Measurements from ENCODE around the gene CHTF18.
"Not testable (repeated sequence)": the region's sequence is repeated elsewhere in the genome, so short reads cannot be mapped to it uniquely, and the experiment has no call there.

CHTF18 gene

GRCh38 chr16:740764-741505, 47.5 kb upstream of the CHTF18 start, which contains the start of gene CIAO3:
TSS of gene CIAO3 (minus strand) at chr16:740997. CDS start at chr16:740985, 12 bp downstream.
- Histone ChIP-seq H3K9ac (ENCODE audit: low read length) (peak within 1 kb of the TSS; percentile 95), H3K9me2 (replicated peaks; ENCODE audit: insufficient read depth, low read length) (no peaks in the 10 kb centered on the region), H3K9me3 (ENCODE audit: insufficient read depth, low read length) (no peaks in the 10 kb centered on the region), H3F3A (ENCODE audit: insufficient read depth) (peaks cover 13% of the 10 kb centered on the region), H3K27ac (ENCODE audit: low read depth, low read length) (peak within 1 kb of the TSS; percentile 61), H4K20me1 (ENCODE audit: low read depth, low read length) (no peaks in the 10 kb centered on the region), H3K36me3 (ENCODE audit: low read length) (no peaks in the 10 kb centered on the region), H2AFZ (ENCODE audit: low read depth, low read length, severe bottlenecking) (peak within 1 kb of the TSS; percentile 98), H3K4me3 (ENCODE audit: insufficient read depth, low read length, poor library complexity, severe bottlenecking) (peak within 1 kb of the TSS; percentile 98), H3K79me2 (ENCODE audit: insufficient read depth, low read length) (peaks cover 9% of the 10 kb centered on the region; the same call in 1 of the 2 replicates), H3K4me2 (ENCODE audit: low read depth, low read length, poor library complexity, severe bottlenecking) (peak within 1 kb of the TSS; percentile 96), H3K27me3 (ENCODE audit: low read length) (no peaks in the 10 kb centered on the region)
- TF ChIP-seq EZH2phosphoT487 (conservative IDR thresholded peaks at IDR 0.05; ENCODE audit: low read length), result no peak
- peak; percentile 81 for TF ChIP-seq CTCF (IDR thresholded peaks at IDR 0.05; ENCODE audit: insufficient read depth, low read length, poor library complexity, severe bottlenecking)

- no peaks in the 10 kb centered on the region for H3K9me3 ChIP-seq (ENCODE audit: insufficient read depth, low read length)
- no peak for TF ChIP-seq CTCF (IDR thresholded peaks at IDR 0.05; ENCODE audit: insufficient read depth, low read length, poor library complexity, severe bottlenecking)
- TF ChIP-seq EZH2phosphoT487 (conservative IDR thresholded peaks at IDR 0.05; ENCODE audit: low read length), result no peak
- no peaks in the 10 kb centered on the region for H3K9me2 ChIP-seq (replicated peaks; ENCODE audit: insufficient read depth, low read length)
- H3K27ac ChIP-seq (ENCODE audit: low read depth, low read length), result no peak overlapping the region
- no peaks in the 10 kb centered on the region for H4K20me1 ChIP-seq (ENCODE audit: low read depth, low read length)
- peaks cover 9% of the 10 kb centered on the region; the same call in 1 of the 2 replicates for H3K79me2 ChIP-seq (ENCODE audit: insufficient read depth, low read length)
- H3K27me3 ChIP-seq (ENCODE audit: low read length), result no peaks in the 10 kb centered on the region
- H3K36me3 ChIP-seq (ENCODE audit: low read length), result no peaks in the 10 kb centered on the region
- no peak overlapping the region for H3K9ac ChIP-seq (ENCODE audit: low read length)
- H3K4me3 ChIP-seq (ENCODE audit: insufficient read depth, low read length, poor library complexity, severe bottlenecking), result no peak overlapping the region
- peaks cover 13% of the 10 kb centered on the region for H3F3A ChIP-seq (ENCODE audit: insufficient read depth)
- H2AFZ ChIP-seq (ENCODE audit: low read depth, low read length, severe bottlenecking), result no peak overlapping the region
- H3K4me2 ChIP-seq (ENCODE audit: low read depth, low read length, poor library complexity, severe bottlenecking), result no peak overlapping the region
Measured at GRCh38 chr16:741986-742629, 46.3 kb upstream of the CHTF18 start.

GRCh38 chr16:742894-743293, 45.5 kb upstream of the CHTF18 start:
- H3K4me3 ChIP-seq (ENCODE audit: insufficient read depth, low read length, poor library complexity, severe bottlenecking); H3K27ac ChIP-seq (ENCODE audit: low read depth, low read length); H3K9ac ChIP-seq (ENCODE audit: low read length); H3K36me3 ChIP-seq (ENCODE audit: low read length); H4K20me1 ChIP-seq (ENCODE audit: low read depth, low read length); H3K9me3 ChIP-seq (ENCODE audit: insufficient read depth, low read length); H3K4me2 ChIP-seq (ENCODE audit: low read depth, low read length, poor library complexity, severe bottlenecking); H2AFZ ChIP-seq (ENCODE audit: low read depth, low read length, severe bottlenecking); H3K27me3 ChIP-seq (ENCODE audit: low read length); H3K79me2 ChIP-seq (ENCODE audit: insufficient read depth, low read length); H3K9me2 ChIP-seq (replicated peaks; ENCODE audit: insufficient read depth, low read length): not testable (repeated sequence)
- H3F3A ChIP-seq (ENCODE audit: insufficient read depth), result 0 out of 2 replicates have a peak, but pooled peaks cover 10% of the 10 kb centered on the region
